ENCODE results near the gene ARFIP1. TPM values are rescaled to one million over a fixed set of nuclear protein-coding genes. Genes with fewer than 3 reads are reported as not detected.
A peak's percentile ranks its signal among the peaks of the same experiment; 100 is the strongest.

The ARFIP1 gene
- polyA plus RNA-seq, 1 experiment, result 11.5 TPM

- POLR2A ChIA-PET, result no interaction called here
- Histone ChIP-seq H3K4me3 (ENCODE audit: low read depth, low read length) (peak within 1 kb of the TSS; percentile 48), H3K36me3 (ENCODE audit: control insufficient read depth, insufficient read depth, low read length) (no peaks in the 10 kb centered on the region), H3K27me3 (ENCODE audit: control insufficient read depth, insufficient read depth, low read length) (peaks cover 10% of the 10 kb centered on the region)
- TF ChIP-seq, protein P1, sequence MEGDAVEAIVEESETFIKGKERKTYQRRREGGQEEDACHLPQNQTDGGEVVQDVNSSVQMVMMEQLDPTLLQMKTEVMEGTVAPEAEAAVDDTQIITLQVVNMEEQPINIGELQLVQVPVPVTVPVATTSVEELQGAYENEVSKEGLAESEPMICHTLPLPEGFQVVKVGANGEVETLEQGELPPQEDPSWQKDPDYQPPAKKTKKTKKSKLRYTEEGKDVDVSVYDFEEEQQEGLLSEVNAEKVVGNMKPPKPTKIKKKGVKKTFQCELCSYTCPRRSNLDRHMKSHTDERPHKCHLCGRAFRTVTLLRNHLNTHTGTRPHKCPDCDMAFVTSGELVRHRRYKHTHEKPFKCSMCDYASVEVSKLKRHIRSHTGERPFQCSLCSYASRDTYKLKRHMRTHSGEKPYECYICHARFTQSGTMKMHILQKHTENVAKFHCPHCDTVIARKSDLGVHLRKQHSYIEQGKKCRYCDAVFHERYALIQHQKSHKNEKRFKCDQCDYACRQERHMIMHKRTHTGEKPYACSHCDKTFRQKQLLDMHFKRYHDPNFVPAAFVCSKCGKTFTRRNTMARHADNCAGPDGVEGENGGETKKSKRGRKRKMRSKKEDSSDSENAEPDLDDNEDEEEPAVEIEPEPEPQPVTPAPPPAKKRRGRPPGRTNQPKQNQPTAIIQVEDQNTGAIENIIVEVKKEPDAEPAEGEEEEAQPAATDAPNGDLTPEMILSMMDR (IDR thresholded peaks at IDR 0.05; ENCODE audit: insufficient read depth, low read depth, low read length), result no peak
- CTCF ChIA-PET, result interaction anchor here (0.7 kb wide), 1 partner anchor 191 kb away, joined by 3 read pairs; no protein-coding TSS in a partner anchor
- DNase-seq (ENCODE audit: low read depth), result no peak
Measured at GRCh38 chr4:152935631-152936445, 156.1 kb downstream of the ARFIP1 start, which contains the start of gene FHDC1. TSS of gene FHDC1 (plus strand) at chr4:152936323. CDS start at chr4:152943058, 6,735 bp downstream.

DNA sequence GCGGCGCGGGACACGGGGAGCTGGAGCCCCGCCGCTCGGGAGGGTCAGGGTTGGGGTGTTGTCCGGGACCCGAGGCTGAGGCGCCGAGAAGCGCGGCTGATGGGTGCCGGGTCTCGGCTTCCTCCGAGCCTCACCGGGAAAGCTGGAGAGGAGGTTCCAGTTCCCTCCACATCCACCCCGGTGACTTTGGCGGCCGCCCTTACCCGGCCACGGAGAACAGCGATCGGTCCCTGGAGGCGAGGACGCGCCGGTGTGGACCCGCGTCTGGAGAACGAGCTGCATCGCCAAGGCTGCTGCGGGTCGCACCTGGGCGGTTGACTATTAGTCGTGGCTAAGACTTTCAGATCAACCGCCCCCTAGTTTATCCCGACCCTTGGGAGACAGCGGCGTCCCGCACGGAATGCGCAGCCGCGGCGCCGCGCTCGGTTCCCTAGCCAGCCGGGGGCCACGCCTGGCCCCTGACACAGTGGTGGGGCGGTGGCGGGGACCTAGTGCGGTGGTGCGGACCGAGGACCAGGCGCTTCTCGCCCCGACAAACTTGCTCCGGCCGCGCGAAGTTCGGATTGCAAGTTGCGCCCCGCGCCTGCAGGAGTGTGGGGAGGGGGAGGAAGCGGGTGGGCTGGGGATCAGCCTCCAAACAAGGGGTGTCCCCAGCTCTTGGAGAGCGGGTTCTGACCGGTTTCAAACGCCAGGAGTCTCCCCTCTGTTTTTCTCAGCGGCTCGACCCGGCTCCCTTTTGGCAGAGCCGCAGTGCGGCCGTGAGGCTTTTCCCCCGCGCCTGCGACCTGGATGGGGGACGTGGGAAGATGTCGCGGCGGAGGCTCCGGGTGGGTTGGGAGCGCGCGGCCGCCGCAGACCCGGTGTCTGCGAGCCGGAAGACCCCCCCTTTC is 156.9 kb downstream of the ARFIP1 start:
- peak overlapping the region; percentile 48 for H3K4me3 ChIP-seq (ENCODE audit: low read depth, low read length)
- ChIA-PET POLR2A (no interaction called here), CTCF (no interaction called here)
- H3K27me3 ChIP-seq (ENCODE audit: control insufficient read depth, insufficient read depth, low read length), result peaks cover 10% of the 10 kb centered on the region
- TF ChIP-seq, protein P1 (IDR thresholded peaks at IDR 0.05; ENCODE audit: insufficient read depth, low read depth, low read length), result 0 out of 2 replicates have a peak, but pooled peaks have one; percentile 8
- no peaks in the 10 kb centered on the region for H3K36me3 ChIP-seq (ENCODE audit: control insufficient read depth, insufficient read depth, low read length)
- no peak for DNase-seq (ENCODE audit: low read depth)

GRCh38 chr4:152937336-152938236 is 157.8 kb downstream of the ARFIP1 start:
- TF ChIP-seq, protein P1 (IDR thresholded peaks at IDR 0.05; ENCODE audit: insufficient read depth, low read depth, low read length), result no peak
- POLR2A ChIA-PET, result no interaction called here
- Histone ChIP-seq H3K36me3 (ENCODE audit: control insufficient read depth, insufficient read depth, low read length) (no peaks in the 10 kb centered on the region), H3K4me3 (ENCODE audit: low read depth, low read length) (peak overlapping the region; percentile 48), H3K27me3 (ENCODE audit: control insufficient read depth, insufficient read depth, low read length) (peaks cover 10% of the 10 kb centered on the region)
- no peak for DNase-seq (ENCODE audit: low read depth)
- CTCF ChIA-PET, result interaction anchor here (1.0 kb wide), 1 partner anchor 146 kb away, joined by 5 read pairs; no protein-coding TSS in a partner anchor

DNA sequence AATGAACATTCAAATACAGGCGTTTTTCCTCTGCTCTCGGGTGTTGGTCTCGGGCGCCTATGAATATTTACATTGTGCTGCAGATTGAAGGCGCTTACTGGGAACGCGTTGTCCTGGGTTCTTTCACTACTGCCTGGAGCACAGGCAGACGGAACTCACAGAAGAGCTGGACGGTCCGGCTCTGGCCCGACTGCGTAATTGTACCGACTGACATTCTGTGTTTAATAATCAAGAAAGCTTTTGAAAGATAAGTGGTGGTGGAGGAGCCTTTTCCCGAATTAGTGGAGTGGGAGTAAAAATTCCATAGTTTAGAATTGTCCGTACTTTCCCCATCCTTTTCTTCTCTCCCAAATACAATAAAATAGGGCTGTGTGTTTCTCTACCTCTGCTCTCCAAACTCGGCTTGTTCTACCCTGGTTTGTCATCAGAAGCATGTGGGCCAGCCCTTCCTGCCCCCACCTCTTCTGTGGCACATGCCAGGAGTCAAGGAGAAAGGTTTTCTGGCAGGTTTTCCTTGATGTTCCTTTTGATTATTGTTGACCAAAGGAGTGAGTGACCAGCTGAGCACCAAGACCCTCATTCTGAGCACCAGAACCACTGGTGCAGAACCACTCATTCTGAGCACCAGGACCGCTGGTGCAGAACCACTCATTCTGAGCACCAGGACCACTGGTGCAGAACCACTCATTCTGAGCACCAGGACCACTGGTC is 158.6 kb downstream of the ARFIP1 start:
- ChIA-PET CTCF (interaction anchor here (0.6 to 1.0 kb wide), 2 partner anchors 145 to 614 kb away, joined by 3 to 5 read pairs; no protein-coding TSS in a partner anchor), POLR2A (interaction anchor here (0.7 kb wide), 1 partner anchor 147 kb away, joined by 3 read pairs; no protein-coding TSS in a partner anchor)
- Histone ChIP-seq H3K27me3 (ENCODE audit: control insufficient read depth, insufficient read depth, low read length) (peaks cover 10% of the 10 kb centered on the region), H3K4me3 (ENCODE audit: low read depth, low read length) (peak overlapping the region; percentile 48), H3K36me3 (ENCODE audit: control insufficient read depth, insufficient read depth, low read length) (no peaks in the 10 kb centered on the region)
- TF ChIP-seq, protein P1 (IDR thresholded peaks at IDR 0.05; ENCODE audit: insufficient read depth, low read depth, low read length), result no peak
- DNase-seq (ENCODE audit: low read depth), result no peak

All from BJ (cell line).